HG03432 (cell line): ENCODE measurements around the gene MAGEB6.
"Not testable (repeated sequence)": the region's sequence is repeated elsewhere in the genome, so short reads cannot be mapped to it uniquely, and the experiment has no call there.

Experiments used
- ATAC-seq: cut with Tn5 transposase; IDR thresholded peaks from one replicate; pipeline ENCODE4 v1.9.1; 2021; ENCODE audit warnings: mild to moderate bottlenecking, moderate library complexity; ENCODE audit not compliant: unreplicated experiment

MAGEB6 gene, protein sequence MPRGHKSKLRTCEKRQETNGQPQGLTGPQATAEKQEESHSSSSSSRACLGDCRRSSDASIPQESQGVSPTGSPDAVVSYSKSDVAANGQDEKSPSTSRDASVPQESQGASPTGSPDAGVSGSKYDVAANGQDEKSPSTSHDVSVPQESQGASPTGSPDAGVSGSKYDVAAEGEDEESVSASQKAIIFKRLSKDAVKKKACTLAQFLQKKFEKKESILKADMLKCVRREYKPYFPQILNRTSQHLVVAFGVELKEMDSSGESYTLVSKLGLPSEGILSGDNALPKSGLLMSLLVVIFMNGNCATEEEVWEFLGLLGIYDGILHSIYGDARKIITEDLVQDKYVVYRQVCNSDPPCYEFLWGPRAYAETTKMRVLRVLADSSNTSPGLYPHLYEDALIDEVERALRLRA

DNA sequence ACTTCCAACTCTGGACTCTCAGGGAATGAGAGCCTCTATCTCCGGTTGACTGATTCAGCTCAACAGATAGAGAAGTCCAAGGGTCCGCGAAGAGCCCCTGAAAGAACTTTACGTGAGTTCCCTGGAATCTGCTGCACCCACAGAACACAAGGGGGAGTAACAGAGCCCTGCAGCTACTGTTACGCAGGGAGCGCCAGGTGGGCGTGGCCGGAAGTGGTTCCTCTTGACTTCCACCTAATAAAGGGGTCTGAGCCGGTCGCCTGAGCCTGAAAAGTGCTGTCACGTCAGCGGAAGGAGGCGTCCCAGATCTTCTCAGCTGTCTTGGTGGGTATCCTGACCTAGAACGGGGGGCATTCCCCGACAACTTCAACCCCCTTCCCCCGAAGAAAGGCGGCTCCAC lies at the start of gene MAGEB6:
Gene MAGEB6, plus strand, starts transcription at position 237 of the 400 bp plus-strand sequence. CDS start 1,407 bp downstream, outside the sequence.
- no peak for ATAC-seq

DNA sequence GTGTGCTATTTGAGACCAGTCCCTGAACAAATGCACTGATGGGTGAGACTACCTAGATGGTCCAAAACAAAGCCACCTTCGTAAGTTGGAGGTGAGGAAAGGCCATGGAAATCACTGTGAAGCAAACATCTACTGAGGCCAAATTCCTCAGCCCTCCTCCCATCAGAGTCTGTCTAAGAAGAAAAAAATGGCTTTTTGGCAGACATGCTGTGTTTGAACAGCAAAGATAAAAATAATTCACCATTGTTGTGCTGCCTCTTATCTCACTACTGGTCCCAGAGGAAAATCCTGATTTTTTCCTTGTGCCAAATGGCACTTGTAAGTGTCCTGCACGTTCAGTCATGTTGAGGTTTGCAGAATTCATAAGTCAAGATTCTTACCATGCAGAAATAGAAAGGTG lies 46.2 kb upstream of the MAGEB6 start:
- no peak for ATAC-seq

DNA sequence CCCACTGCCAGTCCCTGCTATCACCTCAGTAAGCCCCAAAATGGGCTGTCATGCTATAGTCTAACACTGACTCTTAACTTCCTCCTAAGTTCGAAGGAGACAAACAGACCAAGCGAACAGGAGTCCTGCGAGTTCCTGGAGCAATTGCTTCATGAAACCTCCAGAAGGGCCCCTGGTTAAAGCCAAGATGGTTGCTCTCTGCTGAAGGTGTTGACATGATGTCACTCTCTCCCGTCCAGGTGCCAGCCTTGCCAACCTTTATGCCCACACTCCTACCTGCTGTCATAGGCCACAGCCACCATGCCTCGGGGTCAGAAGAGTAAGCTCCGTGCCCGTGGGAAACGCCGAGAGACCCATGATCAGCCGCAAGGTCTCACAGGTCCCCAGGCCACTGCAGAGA lies 31.9 kb upstream of the MAGEB6 start, which contains the start of gene MAGEB6B:
Gene MAGEB6B, plus strand, starts transcription at position 301 of the 400 bp plus-strand sequence. Its CDS starts 0 bp downstream, at position 301.
- ATAC-seq = no peak

DNA sequence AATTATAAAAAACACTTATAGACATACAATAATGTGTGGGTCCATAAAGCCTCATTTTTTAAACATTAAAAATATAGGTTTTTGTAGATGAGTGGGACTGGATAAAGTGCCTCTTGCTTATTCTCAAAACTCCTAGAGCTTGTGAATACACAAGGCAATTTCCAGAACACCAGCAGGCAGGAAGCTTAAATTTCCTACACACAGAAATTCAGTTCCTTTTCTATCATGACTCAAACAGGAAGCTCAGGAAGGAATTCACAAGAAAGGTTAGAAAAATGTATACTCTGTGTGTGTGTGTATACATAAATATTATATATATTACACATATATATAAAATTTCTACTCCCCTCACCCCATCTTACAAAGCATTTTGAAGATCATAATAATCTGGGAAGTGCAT lies 11.3 kb downstream of the MAGEB6 start:
- ATAC-seq = no peak

DNA sequence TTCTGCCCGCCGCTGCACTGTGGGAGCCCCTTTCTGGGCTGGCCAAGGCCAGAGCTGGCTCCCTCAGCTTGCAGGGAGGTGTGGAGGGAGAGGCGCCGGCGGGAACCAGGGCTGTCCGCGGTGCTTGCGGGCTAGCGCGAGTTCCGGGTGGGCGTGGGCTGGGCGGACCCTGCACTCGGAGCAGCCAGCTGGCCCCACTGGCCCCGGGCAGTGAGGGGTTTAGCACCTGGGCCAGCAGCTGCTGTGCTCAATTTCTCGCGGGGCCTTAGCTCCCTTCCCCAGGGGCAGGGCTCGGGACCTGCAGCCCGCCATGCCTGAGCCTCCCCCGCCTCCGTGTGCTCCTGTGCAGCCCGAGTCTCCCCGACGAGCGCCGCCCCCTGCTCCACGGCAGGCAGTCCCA lies 12.5 kb downstream of the MAGEB6 start:
- not testable (repeated sequence) for ATAC-seq

DNA sequence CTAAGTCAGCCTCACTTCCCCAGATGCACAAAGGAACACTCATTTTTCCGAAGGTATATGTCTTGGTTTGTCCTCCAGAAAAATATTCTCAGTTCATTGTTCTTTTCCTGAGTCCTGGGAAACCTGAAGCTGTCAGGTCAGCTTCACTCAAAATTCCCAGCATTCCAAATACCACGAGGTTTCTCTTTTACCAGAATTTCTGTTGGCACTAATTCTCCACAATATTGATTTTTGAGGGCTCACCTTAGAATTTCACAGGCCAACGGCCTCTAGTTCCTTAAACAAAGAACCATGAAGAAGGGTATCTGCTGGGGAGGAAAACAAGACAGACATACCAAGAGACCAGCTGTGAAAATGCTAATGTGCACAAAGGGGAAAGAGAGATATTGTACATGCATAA lies 15.8 kb downstream of the MAGEB6 start:
- ATAC-seq = no peak

DNA sequence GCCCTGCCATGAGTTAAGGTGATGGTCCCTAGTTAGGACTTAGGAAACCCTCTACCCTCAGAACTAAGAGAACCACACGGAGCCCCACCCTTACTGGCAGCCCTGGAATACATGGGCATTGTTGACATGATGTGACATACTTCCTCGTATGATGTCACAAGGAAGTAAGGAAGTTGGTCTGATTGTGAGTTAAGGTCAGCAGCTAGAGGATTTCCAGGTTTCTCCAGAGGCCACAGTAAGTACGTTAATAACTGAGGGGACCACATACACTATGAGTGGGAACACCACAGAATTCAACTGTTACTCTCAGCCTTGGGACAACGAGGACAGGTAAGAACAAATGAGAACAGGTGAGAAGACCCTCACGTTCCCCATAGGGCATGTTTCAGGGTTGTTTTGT lies 23.6 kb downstream of the MAGEB6 start, which contains the start of gene MAGEB5:
Gene MAGEB5, plus strand, starts transcription at position 301 of the 400 bp plus-strand sequence. CDS start 1,133 bp downstream, outside the sequence.
- no peak for ATAC-seq

DNA sequence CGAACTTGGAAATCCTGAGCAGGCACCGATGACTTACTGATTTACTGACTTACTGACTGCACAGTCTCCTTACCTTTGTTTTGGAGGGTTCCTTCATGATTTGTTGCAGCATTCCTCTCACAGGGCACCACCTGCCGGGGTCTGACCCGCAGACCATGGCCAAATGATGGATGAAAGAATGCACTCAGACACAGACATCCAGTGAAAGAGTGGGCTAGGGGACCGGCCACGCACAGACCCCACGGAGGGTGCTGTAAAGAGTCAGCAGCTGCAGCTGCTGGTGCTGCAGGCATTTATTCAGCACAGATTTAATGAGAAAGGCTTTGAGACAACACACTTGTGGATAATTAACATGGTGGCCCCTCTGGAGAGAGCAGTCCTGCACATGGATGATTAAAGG lies 27.1 kb downstream of the MAGEB6 start:
- no peak for ATAC-seq

DNA sequence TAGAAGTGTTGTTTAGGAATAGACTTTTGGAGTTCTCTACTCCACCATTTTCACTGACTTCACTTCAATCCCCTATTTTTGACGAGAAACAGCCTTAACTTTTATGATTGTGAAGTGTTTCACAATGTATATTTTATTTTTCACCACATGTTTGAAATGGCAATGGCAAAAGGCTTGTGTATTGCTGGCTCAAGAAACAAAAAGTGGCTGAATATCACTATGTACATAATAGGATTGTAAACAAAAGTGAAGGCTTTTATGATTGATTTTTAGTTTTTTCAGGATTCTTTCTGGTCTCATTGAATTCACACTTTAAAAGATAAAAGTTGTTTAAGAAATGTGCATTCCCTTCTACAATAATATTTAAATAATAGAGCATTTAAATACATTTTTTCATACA lies 41.9 kb downstream of the MAGEB6 start:
- no peak for ATAC-seq
